HepG2 (cell line): ENCODE data around the gene RPL41. TPM values are rescaled to one million over a fixed set of nuclear protein-coding genes. Genes with fewer than 3 reads are reported as not detected.

ENCODE experiments used
- HNF1A ChIP-seq, 2 experiments: sonication (generic) in 1 of 2; formaldehyde crosslinking in 1 of 2; IDR thresholded peaks; 2 replicates each; pipeline versions ENCODE4 v1.4.0 to v1.6.1; 2016 to 2020; ENCODE audit warnings: borderline replicate concordance in 1 of 2, low read depth in 1 of 2, mild to moderate bottlenecking in 1 of 2, missing genetic modification reagents in 1 of 2
- KDM6A ChIP-seq: IDR thresholded peaks from 2 replicates; pipeline ENCODE4 v1.6.1; 2016; ENCODE audit warnings: low read depth
- PRDM4 ChIP-seq: sonication (generic); formaldehyde crosslinking; IDR thresholded peaks from 2 replicates; pipeline ENCODE4 v1.9.0; 2021; ENCODE audit warnings: missing genetic modification reagents, borderline replicate concordance
- RORA ChIP-seq: sonication (generic); formaldehyde crosslinking; IDR thresholded peaks from 2 replicates; pipeline ENCODE4 v1.5.0; 2020; ENCODE audit warnings: mild to moderate bottlenecking, missing genetic modification reagents, moderate library complexity
- SNRNP70 ChIP-seq: fragments of 200-400 bp; formaldehyde crosslinking; IDR thresholded peaks from 2 replicates; pipeline ENCODE4 v1.6.1; 2017; ENCODE audit warnings: mild to moderate bottlenecking, low read depth, low read length, moderate library complexity
- TRIM24 ChIP-seq: sonication (generic); formaldehyde crosslinking; IDR thresholded peaks from 2 replicates; pipeline ENCODE4 v1.8.0; 2022; ENCODE audit warnings: mild to moderate bottlenecking, missing genetic modification reagents
- ZBTB20 ChIP-seq: sonication (generic); formaldehyde crosslinking; IDR thresholded peaks from 2 replicates; pipeline ENCODE4 v1.8.1; 2023; ENCODE audit warnings: missing genetic modification reagents, low read depth, mild to moderate bottlenecking, borderline replicate concordance
- ZNF205 ChIP-seq: IDR thresholded peaks from 2 replicates; pipeline ENCODE4 v1.6.1; 2018; ENCODE audit warnings: missing biosample characterization, missing genetic modification reagents
- ZNF350 ChIP-seq: sonication (generic); formaldehyde crosslinking; IDR thresholded peaks from 2 replicates; pipeline ENCODE4 v1.4.0; 2020; ENCODE audit warnings: mild to moderate bottlenecking, low read depth, missing genetic modification reagents, borderline replicate concordance
- ZNF556 ChIP-seq: sonication (generic); formaldehyde crosslinking; IDR thresholded peaks from 2 replicates; pipeline ENCODE4 v1.4.0; 2020; ENCODE audit warnings: mild to moderate bottlenecking, missing genetic modification reagents, borderline replicate concordance
- ZSCAN31 ChIP-seq: sonication (generic); formaldehyde crosslinking; IDR thresholded peaks from 2 replicates; pipeline ENCODE4 v1.5.0; 2020; ENCODE audit warnings: low read depth, mild to moderate bottlenecking, missing genetic modification reagents
- ZUFSP ChIP-seq: sonication (generic); formaldehyde crosslinking; IDR thresholded peaks from 2 replicates; pipeline ENCODE4 v1.9.0; 2021; ENCODE audit warnings: missing genetic modification reagents, mild to moderate bottlenecking, borderline replicate concordance
- polyA plus RNA-seq, 8 experiments: library from polyadenylated mRNA; depleted of rRNA in 3 of 8; stranded (reverse) in 7 of 8; unstranded in 1 of 8; fragments of >200 nt; fragmentation: Illumina TruSeq in 4 of 8; extraction: Trizol in 4 of 8; gene quantifications; 2 replicates each; pipeline versions ENCODE4 v1.2.1 to v1.2.3, GENCODE V29; 2011 to 2016; ENCODE audit warnings: low read depth in 4 of 8, missing spikeins in 1 of 8, mixed read lengths in 1 of 8; ENCODE audit not compliant: insufficient read depth in 1 of 8
- total RNA-seq, 5 experiments: library from RNA; depleted of rRNA; stranded (reverse); fragments of >200 nt; fragmentation: Illumina TruSeq; extraction: Trizol; gene quantifications; 2 replicates each; pipeline ENCODE4 v1.2.3, GENCODE V29; 2016; ENCODE audit warnings: low read depth in 1 of 5
- TF ChIP-seq, protein P1 (sequence below): sonication (generic); formaldehyde crosslinking; IDR thresholded peaks from 2 replicates; pipeline ENCODE4 v1.8.0; 2022; ENCODE audit warnings: low read depth, missing genetic modification reagents

The RPL41 gene
- total and polyA plus RNA-seq, 2 of the 13 experiments (the other 11 are each of a cell fraction or from before 2014, with no cell fraction given), result 4,012 to 7,670 TPM

DNA sequence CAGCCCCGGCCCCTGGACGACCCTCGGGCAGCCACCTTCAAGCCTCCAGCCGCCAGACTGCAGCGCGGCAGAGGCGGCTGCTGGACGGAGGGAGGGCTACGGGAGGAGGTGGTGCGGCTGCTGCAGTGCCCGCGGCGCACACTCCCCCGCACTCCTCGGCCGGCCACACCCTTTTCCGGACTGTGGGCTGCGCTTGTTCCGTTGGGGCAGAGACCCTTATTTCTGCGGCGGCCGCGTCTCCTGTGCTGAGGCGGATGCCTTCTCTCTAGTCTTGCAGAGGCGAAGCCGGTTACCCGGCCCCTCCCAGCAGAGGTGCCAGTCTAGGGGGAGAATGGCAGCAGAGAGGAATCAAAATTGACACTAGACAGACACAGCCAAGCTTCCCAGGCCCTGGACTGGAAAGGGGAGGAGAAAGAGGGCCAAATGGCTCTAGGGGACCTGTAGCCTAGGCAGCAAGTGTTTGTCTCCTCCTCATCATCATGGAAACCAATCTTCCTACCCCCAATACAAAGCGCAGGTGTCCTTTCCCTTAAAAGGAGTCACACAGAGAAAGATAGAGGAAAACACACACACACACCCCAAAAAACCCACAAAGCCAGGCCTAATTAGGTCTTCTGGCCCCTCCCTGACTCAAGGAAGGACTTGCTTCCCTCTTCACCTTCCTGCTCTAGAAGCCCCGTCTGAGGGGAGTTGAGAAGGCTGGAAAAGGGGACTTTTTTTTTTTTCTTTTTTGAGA, 12.9 kb downstream of the RPL41 start (continued):
- TF ChIP-seq HNF1A (IDR thresholded peaks at IDR 0.05; ENCODE audit: low read depth) (no peak), HNF1A (CRISPR knock-in tag; IDR thresholded peaks at IDR 0.05; ENCODE audit: borderline replicate concordance) (no peak), ZNF205 (no peak), PRDM4 (no peak), RORA (no peak), KDM6A (CRISPR knock-in tag) (no peak), TRIM24 (no peak), SNRNP70 (no peak), ZSCAN31 (no peak; the same call in 1 of the 2 replicates), ZNF350 (no peak), ZBTB20 (no peak), ZUFSP (no peak), ZNF556 (no peak)
- TF ChIP-seq, protein P1, sequence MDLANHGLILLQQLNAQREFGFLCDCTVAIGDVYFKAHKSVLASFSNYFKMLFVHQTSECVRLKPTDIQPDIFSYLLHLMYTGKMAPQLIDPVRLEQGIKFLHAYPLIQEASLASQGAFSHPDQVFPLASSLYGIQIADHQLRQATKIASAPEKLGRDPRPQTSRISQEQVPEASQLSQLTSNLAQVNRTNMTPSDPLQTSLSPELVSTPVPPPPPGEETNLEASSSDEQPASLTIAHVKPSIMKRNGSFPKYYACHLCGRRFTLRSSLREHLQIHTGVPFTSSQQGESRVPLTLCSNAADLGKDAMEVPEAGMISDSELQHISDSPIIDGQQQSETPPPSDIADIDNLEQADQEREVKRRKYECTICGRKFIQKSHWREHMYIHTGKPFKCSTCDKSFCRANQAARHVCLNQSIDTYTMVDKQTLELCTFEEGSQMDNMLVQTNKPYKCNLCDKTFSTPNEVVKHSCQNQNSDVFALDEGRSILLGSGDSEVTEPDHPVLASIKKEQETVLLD (CRISPR knock-in tag), result no peak
